HG03354 (cell line): ENCODE results near the gene TCL1B.

ENCODE experiments used
- ATAC-seq: cut with Tn5 transposase; IDR thresholded peaks from one replicate; pipeline ENCODE4 v1.9.1; 2021; ENCODE audit warnings: mild to moderate bottlenecking; ENCODE audit not compliant: unreplicated experiment, poor library complexity, severe bottlenecking

The TCL1B gene

GRCh38 chr14:95699412-95699811, 13.2 kb downstream of the TCL1B start:
- ATAC-seq, result peak; percentile 43

DNA sequence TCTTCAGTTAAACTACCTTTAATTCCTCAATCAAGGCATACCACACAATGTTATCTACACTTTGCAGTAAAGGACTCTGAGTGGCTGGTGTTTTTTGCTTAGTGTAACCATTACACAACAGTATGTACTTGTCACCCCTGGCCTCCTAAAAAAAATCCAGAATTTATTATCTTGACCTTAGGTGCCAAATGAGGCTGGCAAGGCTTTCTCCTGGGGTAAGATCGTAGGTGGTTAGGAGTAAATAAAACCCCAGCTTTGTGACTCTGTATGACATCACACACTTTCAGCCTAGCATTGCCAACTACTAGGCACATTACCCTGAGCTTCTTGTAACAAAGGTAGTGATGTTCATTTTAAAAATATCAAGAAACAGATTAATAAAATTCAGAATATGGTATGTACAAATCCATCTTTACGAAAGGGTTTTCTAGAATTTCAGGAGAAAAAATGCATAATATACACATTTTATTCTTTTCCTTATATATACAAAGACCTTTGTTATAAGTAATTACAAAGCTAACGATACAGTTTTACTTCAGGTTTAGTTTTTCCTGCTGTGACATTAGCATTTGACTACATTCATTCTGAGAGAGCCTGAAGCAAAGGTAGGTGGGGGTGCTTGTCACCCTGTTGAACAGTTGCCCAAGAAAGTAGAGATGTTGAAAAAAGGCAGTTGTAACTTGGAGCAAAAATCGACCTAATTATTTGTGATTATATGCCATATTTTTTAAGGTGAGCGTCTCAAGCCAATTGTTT, 14.2 kb downstream of the TCL1B start:
- no peak for ATAC-seq

DNA sequence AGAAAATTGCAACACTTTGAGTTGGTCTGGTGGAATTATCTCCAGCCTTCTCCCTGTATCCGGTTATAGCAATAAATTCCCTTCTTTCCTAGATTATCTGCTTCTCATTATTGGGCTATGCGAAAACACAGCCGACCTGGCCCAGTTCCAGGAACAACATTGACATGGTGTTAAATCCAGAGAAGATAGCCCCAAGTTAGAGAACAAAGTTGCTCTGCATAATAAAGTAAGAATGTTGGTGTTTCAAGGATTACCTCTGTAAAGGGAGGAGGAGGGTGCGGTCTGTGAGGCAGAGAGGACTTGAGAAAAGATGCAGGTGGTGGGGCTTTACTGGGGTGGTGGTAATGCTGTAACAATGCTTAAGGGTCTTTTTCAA, 15.6 kb downstream of the TCL1B start:
- no peak for ATAC-seq

DNA sequence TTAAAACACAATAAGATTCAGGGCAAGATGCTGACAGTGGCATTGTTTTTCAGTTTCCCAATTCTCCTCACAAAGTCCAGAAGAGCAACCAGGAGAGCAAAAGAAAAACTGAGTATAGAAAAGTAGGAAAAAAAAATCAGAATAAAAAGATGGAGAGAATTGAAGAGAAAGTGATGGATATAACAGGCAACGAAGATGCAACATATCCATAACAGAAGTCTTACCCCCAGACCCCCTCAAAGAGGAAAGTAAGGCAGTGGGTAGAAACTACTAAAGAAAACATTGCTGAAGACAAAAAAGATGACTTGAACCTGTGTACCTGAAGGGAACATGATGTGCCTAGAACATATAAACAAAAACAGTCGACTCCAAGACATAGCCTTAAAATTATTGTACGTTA, 17.1 kb downstream of the TCL1B start:
- no peak for ATAC-seq

DNA sequence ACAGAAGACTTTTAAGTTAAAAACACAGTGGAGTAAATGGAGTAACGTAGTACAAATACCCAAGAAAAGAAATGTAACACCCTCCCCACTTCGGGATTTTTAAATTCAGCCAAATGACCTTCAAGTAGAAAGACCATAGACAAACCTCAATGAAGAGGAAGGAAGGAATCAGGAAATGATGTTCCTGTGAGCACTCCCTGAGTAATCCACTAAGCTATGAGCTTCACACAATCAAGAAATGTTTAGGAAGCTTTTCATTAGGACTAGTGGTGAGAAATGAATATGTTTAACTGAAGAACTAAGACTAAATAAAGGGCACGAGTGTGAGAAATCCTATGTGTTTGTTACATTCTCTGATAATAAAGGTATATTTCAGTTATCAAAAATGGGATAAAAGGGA, 17.6 kb downstream of the TCL1B start:
- ATAC-seq, result no peak

DNA sequence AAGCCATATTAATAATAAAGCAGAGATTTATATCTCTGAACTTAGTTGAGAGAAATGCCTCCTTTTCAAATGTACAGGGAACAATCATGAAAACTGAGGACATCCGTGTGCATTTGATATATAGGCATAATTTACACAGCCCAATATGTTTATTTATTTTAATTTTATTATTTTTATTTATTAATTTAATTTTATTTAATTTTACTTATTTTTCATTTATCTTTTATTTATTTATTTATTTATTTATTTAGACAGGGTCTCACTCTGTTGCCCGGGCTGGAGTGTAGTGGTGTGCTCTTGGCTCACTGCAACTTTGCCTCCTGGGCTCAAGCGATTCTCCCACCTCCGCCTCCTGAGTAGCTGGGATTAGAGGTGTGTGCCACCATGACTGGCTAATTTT, 19.3 kb downstream of the TCL1B start:
- ATAC-seq, result no peak

GRCh38 chr14:95707327-95707726, 21.1 kb downstream of the TCL1B start:
- no peak for ATAC-seq

- ATAC-seq, result no peak
Observed at GRCh38 chr14:95710106-95710505, 23.9 kb downstream of the TCL1B start.

- ATAC-seq, result peak; percentile 33
Observed at GRCh38 chr14:95711476-95712176, 25.4 kb downstream of the TCL1B start.

DNA sequence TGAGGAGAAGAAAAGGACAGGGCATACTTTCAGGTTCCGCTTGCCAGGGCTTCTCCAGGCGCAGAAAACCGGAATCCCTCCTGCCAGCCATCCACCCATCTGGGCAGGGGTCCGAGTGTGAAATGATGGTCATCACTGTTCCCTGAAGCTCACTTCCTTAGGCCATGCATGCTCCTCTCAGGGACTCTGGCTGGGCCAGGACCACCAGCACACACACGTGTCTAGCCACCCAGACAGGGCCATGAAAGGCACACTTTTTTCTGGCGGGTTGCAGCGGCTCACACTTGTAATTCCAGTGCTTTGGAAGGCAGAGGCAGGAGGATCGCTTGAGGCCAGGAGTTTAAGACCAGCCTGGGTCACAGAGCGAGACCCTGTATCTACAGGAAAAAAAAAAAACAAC, 26.2 kb downstream of the TCL1B start:
- no peak for ATAC-seq

DNA sequence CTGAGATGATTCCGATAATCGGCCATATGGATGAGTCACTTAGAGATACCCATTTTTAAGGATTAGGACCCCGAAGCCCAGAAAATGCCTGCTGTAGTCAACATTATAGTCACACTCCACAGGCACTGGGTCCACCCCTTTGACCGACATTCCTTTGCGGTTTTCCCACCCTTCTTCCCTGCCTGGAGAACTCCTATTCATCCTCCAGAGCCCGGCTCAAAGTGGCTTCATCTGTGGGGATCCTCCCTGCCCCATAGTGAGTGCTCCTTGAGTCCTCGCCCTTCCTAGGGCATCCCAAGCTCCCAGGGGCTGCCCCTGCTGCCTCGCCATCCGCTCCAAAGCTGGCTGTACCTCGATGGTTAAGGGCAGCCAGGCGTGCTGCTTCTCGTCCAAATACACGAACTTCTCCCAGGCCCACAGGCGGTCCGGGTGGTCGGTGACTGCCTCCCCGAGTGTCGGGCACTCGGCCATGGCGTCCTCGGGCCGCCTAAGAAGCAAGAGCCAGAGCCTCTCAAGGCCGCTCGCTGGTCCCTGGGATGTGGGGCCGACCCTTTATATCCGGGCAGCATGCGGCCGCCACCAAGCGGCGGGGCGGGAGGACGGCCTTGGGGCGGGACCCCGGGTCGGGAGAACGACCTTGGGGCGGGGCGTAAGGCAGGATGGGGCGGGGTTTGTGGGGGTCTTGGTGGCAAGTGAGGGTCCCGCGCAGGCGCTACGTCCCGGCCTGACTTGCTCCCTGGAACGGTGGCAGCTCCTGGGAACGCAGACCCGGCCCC, 27.6 kb downstream of the TCL1B start, which contains the start of gene TCL1A:
Gene TCL1A (minus strand): TSS at position 530 of the 776 bp plus-strand sequence. CDS start 59 bp downstream, at position 471.
- peak; percentile 69 for ATAC-seq

- no peak for ATAC-seq
Observed at GRCh38 chr14:95722525-95723190, 36.4 kb downstream of the TCL1B start.

GRCh38 chr14:95725685-95726336, 39.6 kb downstream of the TCL1B start:
- peak; percentile 88 for ATAC-seq

- ATAC-seq, result no peak
Observed at GRCh38 chr14:95727056-95727700, 41.0 kb downstream of the TCL1B start.

GRCh38 chr14:95729402-95730028, 43.3 kb downstream of the TCL1B start:
- peak; percentile 57 for ATAC-seq

GRCh38 chr14:95730126-95730525, 43.9 kb downstream of the TCL1B start:
- no peak for ATAC-seq

- no peak for ATAC-seq
Observed at GRCh38 chr14:95733212-95733611, 47.0 kb downstream of the TCL1B start.

- ATAC-seq, result no peak
Observed at GRCh38 chr14:95739356-95739755, 53.1 kb downstream of the TCL1B start.

DNA sequence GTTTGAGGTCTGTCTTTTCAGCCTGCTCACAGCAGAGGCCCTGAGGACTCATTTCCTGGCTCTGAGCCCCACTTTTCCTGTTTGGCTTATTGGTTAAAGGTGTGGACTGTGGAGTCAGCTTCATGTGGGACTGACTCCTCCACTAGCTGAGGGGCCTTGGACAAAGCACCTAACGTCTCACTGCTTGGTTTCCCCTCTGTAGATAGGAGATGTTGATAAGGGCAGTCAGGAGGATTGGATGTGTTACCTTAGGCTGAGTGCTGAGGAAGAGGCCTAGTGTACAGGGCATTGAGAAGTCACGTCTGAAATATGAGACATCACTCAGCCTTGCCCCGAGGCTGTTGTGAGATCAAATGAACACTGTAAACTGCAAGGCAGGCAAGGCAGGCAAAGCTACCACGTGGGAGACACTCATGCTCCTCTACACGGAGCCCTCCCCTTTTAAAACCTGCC, 54.8 kb downstream of the TCL1B start:
- ATAC-seq, result no peak
